ENCODE measurements around the gene CNOT1.

GRCh38 chr16:58658796-58659211 is 29.2 kb upstream of the CNOT1 start:
- TF ChIP-seq KLF1 (tag by site-specific recombination; IDR thresholded peaks at IDR 0.05) (no peak), ZNF610 (tag by site-specific recombination; IDR thresholded peaks at IDR 0.05; ENCODE audit: borderline replicate concordance) (no peak), CTCF (tag by site-specific recombination; IDR thresholded peaks at IDR 0.05) (no peak), ZNF19 (tag by site-specific recombination; IDR thresholded peaks at IDR 0.05; ENCODE audit: low read depth) (no peak), ZNF311 (tag by site-specific recombination; IDR thresholded peaks at IDR 0.05; ENCODE audit: borderline replicate concordance) (no peak), ATF2 (tag by site-specific recombination; IDR thresholded peaks at IDR 0.05; ENCODE audit: low read depth) (no peak), KLF9 (tag by site-specific recombination; IDR thresholded peaks at IDR 0.05; ENCODE audit: low read depth) (no peak), ZNF18 (tag by site-specific recombination; IDR thresholded peaks at IDR 0.05) (no peak), ZNF692 (tag by site-specific recombination; IDR thresholded peaks at IDR 0.05) (no peak), ZNF416 (tag by site-specific recombination; IDR thresholded peaks at IDR 0.05) (no peak), KLF8 (tag by site-specific recombination; IDR thresholded peaks at IDR 0.05) (no peak)
